ENCODE measurements around the gene GGTLC2. TPM values are rescaled to one million over a fixed set of nuclear protein-coding genes. Genes with fewer than 3 reads are reported as not detected.
A peak's percentile ranks its signal among the peaks of the same experiment; 100 is the strongest.
"Not testable (repeated sequence)": the region's sequence is repeated elsewhere in the genome, so short reads cannot be mapped to it uniquely, and the experiment has no call there.

GGTLC2 gene
- total RNA-seq, 6 experiments from 2014 or later: not detected

- H3K4me3 Mint-ChIP-seq; DNase-seq; H3K36me3 Mint-ChIP-seq (ENCODE audit: low read depth); H3K27ac Mint-ChIP-seq; H3K9me3 Mint-ChIP-seq; H3K27me3 Mint-ChIP-seq (ENCODE audit: insufficient read depth); H3K4me1 Mint-ChIP-seq (ENCODE audit: low read depth): not testable (repeated sequence)
Measured at GRCh38 chr22:22653677-22654381, 9.4 kb downstream of the GGTLC2 start.

- Mint-ChIP-seq H3K36me3 (ENCODE audit: low read depth) (no peaks in the 10 kb centered on the region), H3K27me3 (ENCODE audit: insufficient read depth) (peaks cover 8% of the 10 kb centered on the region), H3K4me3 (no peak overlapping the region), H3K9me3 (peaks cover 6% of the 10 kb centered on the region; the same call in 1 of the 2 replicates), H3K27ac (no peak overlapping the region), H3K4me1 (ENCODE audit: low read depth) (no peaks in the 10 kb centered on the region)
- no peak for TF ChIP-seq CTCF (IDR thresholded peaks at IDR 0.05)
- peak; percentile 10 for DNase-seq
Measured at GRCh38 chr22:22655452-22656290, 11.3 kb downstream of the GGTLC2 start.

GRCh38 chr22:22657712-22658111 lies 13.3 kb downstream of the GGTLC2 start:
- Mint-ChIP-seq H3K27ac (no peak overlapping the region), H3K27me3 (ENCODE audit: insufficient read depth) (peaks cover 8% of the 10 kb centered on the region)
- DNase-seq: no peak

GRCh38 chr22:22661275-22661674 lies 16.9 kb downstream of the GGTLC2 start:
- Mint-ChIP-seq H3K4me1 (ENCODE audit: low read depth) (no peaks in the 10 kb centered on the region), H3K9me3 (no peaks in the 10 kb centered on the region; the same call in 1 of the 2 replicates), H3K36me3 (ENCODE audit: low read depth) (no peaks in the 10 kb centered on the region), H3K27ac (no peak overlapping the region), H3K27me3 (ENCODE audit: insufficient read depth) (peaks cover 19% of the 10 kb centered on the region), H3K4me3 (no peak overlapping the region)
- DNase-seq: no peak
- TF ChIP-seq CTCF (IDR thresholded peaks at IDR 0.05): no peak

More at GRCh38 chr22:22657712-22658111, 13.3 kb downstream of the GGTLC2 start:
- no peak for TF ChIP-seq CTCF (IDR thresholded peaks at IDR 0.05)
- no peak overlapping the region for H3K4me3 Mint-ChIP-seq
- H3K4me1 Mint-ChIP-seq (ENCODE audit: low read depth): no peaks in the 10 kb centered on the region
- peaks cover under 1% of the 10 kb centered on the region; the same call in 1 of the 2 replicates for H3K9me3 Mint-ChIP-seq
- no peaks in the 10 kb centered on the region for H3K36me3 Mint-ChIP-seq (ENCODE audit: low read depth)

GRCh38 chr22:22662095-22662494 lies 17.7 kb downstream of the GGTLC2 start:
- TF ChIP-seq CTCF (IDR thresholded peaks at IDR 0.05): no peak
- DNase-seq: no peak
- peaks cover 20% of the 10 kb centered on the region for H3K27me3 Mint-ChIP-seq (ENCODE audit: insufficient read depth)
- no peak overlapping the region for H3K27ac Mint-ChIP-seq
- H3K9me3 Mint-ChIP-seq: no peaks in the 10 kb centered on the region; the same call in 1 of the 2 replicates
- no peaks in the 10 kb centered on the region for H3K36me3 Mint-ChIP-seq (ENCODE audit: low read depth)
- no peak overlapping the region for H3K4me3 Mint-ChIP-seq
- no peaks in the 10 kb centered on the region for H3K4me1 Mint-ChIP-seq (ENCODE audit: low read depth)
